HUDEP-2 (cell line): ENCODE results near the gene DHDH.
A peak's percentile ranks its signal among the peaks of the same experiment; 100 is the strongest.
"Not testable (repeated sequence)": the region's sequence is repeated elsewhere in the genome, so short reads cannot be mapped to it uniquely, and the experiment has no call there.

Experiments used
- DNase-seq, 76 experiments: peaks; one replicate each; lab custom pipeline; 2025; ENCODE audit not compliant: unreplicated experiment in 76 of 76; lab: John Stamatoyannopoulos, UW

The DHDH gene

DNA sequence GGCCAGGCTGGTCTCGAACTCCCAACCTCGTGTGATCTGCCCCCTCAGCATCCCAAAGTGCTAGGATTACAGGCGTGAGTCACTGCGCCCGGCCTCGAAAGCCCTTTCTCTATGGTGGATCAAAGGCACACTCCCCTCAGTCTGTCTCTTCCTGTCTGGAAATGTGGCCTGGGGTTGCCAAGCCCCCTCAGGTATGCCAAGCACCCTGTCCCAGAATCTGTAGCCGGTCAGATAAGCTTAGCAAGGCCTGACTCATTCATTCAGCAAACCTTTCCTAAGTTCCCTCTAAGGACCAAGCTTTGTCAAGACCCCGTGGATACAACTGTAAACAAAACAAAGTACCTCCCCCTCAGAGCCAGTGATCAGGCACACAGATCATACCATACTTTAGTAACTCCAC is 19.3 kb upstream of the DHDH start:
- no peak for DNase-seq

DNA sequence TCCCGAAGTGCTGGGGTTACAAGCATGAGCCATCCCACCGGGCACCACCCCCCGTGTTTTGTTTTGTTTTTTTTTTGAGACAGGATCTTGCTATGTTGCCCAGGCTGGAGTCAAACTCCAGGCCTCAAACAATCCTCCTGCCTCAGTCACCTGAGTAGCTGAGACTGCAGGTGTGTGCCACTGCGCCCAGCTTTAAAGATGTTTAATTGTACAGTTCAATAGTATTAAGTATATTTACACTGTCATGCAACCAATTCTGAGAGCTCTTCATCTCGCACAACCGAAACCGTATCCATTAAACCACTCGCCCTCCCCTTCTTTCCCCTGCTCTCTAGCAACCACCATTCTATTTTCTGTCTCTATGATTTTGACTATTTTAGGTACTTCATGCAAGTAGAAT is 17.7 kb upstream of the DHDH start:
- DNase-seq, result no peak

DNA sequence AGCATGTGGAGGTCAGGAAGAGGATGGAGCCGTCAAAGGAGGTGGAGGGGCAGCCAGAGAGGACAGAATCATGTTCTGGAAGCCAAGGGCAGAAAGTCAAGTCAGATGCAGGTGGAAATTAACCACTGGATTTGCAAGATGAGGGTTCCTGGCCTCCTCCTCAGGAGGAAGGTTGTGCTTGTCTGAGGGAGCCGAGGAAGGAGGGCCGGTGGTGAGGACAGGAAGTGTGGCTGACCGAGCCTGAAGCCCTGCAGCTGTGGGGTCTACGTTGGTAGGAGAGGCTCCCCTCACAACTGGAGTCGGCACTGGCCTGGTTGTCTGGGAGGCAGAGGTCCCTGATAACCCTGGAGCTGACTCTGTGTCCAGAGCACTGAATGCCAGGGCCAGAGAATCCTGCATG is 15.4 kb upstream of the DHDH start:
- DNase-seq, result no peak

DNA sequence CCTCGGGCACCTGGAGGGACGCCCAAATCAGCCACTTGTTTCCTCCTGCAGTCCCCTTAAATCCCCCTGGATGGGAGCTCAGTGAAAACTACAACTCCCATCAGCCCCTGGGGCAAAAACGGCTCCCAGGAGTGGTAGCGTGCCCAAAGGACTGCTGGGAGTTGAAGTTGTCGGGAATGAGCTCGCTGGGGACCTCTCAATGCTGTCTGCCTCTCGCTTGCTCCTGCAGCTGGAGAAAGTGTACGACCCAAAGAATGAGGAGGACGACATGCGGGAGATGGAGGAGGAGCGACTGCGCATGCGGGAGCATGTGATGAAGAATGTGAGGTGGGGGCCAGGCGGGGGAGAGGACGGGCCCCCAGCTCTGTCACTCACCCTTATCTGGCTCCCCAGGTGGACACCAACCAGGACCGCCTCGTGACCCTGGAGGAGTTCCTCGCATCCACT is 14.7 kb upstream of the DHDH start:
- DNase-seq, result peak in 11 of 76 experiments; percentile 7 to 51 (median 20)

DNA sequence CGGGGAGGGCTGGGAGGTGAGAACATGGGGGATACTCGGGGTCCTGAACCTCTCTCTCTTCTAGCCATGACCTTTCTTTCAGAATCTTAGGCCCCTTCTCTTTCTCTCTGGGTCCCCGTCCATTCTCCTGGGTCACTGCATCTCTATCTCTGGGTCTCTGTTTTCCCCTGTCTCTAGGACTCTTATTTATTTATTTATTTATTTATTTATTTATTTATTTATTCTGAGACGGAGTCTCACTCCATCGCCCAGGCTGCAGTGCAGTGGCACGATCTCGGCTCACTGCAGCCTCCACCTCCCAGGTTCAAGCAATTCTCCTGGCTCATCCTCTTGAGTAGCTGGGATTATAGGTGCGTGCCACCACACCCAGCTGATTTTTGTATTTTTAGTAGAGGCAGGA is 14.2 kb upstream of the DHDH start:
- not testable (repeated sequence) for DNase-seq

DNA sequence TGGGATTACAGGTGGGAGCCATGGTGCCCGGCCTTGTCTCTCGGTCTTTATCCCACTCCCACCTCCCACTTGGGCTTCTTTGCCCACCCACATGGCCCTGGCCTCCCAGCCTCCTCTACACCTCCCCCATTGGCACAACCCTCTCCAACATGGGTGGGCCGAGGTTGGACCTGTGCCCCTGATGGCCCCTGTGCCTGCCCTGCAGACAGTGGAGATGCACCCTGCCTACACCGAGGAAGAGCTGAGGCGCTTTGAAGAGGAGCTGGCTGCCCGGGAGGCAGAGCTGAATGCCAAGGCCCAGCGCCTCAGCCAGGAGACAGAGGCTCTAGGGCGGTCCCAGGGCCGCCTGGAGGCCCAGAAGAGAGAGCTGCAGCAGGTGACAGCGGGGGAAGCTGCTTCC is 12.6 kb upstream of the DHDH start:
- no peak for DNase-seq

DNA sequence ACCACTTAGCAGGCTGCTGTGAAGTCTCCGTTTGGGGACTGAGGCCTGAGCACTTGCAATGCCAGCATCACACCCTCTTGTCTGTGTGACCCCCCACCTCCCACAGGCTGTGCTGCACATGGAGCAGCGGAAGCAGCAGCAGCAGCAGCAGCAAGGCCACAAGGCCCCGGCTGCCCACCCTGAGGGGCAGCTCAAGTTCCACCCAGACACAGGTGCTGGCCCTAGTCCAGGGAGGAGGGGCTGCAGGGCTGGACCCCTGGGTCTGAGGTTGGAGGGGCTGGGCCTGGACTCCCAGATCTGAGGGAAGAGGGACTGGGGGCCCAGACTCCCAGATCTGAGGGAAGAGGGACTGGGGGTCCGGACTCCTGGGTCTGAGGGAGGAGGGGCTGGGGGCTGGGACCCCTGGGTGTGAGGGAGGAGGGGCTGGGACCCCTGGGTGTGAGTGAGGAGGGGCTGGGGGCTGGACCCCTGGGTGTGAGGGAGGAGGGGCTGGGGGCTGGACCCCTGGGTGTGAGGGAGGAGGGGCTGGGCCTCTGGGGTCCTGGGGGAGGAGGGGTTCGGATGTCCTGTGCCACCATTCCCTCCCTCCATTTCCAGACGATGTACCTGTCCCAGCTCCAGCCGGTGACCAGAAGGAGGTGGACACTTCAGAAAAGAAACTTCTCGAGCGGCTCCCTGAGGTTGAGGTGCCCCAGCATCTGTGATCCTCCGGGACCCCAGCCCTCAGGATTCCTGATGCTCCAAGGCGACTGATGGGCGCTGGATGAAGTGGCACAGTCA is 11.6 kb upstream of the DHDH start:
- DNase-seq, result no peak

DNA sequence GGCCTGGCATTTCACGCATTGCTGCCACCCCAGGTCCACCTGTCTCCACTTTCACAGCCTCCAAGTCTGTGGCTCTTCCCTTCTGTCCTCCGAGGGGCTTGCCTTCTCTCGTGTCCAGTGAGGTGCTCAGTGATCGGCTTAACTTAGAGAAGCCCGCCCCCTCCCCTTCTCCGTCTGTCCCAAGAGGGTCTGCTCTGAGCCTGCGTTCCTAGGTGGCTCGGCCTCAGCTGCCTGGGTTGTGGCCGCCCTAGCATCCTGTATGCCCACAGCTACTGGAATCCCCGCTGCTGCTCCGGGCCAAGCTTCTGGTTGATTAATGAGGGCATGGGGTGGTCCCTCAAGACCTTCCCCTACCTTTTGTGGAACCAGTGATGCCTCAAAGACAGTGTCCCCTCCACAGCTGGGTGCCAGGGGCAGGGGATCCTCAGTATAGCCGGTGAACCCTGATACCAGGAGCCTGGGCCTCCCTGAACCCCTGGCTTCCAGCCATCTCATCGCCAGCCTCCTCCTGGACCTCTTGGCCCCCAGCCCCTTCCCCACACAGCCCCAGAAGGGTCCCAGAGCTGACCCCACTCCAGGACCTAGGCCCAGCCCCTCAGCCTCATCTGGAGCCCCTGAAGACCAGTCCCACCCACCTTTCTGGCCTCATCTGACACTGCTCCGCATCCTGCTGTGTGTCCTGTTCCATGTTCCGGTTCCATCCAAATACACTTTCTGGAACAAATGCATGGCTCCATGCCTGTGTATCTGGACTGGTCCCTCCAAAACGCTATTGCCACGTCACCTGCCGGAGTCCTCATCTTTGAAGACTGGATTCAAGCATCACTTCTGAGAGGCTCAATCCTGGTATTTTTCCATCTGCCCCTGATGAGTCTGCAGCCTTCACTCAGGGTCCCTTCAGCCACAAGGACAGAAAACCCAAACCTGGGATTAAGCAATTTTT is 10.7 kb upstream of the DHDH start:
- DNase-seq, result no peak

DNA sequence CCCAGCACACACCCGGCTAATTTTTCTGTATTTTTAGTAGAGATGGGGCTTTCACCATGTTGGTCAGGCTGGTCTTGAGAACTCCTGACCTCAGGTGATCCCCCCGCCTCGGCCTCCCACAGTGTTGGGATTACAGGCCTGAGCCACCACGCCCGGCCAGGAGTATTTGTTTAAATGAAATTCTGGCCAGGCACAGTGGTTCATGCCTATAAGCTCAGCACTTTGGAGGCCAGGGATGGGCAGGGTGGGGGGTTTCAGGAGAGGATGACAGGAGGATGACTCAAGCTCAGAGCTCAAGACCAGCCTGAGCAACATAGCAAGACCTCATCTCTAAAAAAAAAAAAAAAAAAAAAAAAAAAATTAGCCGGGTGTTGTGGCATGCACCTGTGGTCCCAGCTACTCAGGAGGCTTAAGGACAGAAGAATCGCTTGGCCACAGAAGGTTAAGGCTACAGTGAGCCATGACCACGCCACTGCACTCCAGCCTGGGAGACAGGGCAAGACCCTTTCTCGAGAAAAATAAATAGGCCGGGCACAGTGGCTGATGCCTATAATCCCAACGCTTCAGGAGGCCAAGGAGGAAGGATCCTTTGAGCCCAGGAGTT is 8.2 kb upstream of the DHDH start:
- no peak for DNase-seq

DNA sequence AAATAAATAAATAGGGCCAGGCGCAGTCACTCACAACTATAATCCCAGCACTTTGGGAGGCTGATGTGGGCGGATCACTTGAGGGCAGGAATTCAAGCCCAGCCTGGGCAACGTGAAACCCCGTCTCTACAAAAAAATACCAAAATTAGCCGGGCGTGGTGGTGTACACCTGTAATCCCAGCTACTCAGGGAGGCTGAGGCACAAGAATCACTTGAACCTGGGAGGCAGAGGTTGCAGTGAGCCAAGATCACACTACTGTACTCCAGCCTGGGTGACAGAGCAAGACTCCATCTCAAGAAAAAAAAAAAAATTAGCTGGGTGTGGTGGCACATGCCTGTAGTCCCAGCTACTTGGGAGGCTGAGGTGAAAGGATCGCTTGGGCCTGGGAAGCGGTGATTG is 7.6 kb upstream of the DHDH start:
- not testable (repeated sequence) for DNase-seq

DNA sequence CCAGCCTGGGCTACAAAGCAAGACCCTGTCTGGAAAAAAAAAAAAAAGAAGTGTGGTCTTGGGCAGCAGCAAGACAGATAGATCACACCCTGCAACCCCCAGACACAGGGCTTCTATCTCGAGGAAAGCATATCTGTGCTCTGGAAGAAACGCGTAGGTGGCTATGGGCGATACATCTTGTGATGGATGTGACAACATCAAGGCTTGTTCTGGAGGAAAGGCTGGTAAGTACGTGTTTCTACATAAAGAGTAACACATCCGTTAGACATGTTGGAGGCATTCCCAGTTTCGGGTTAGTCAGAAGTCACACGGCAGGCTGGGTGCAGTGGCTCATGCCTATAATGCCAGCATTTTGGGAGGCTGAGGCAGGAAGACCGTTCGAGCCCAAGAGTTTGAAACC is 6.6 kb upstream of the DHDH start:
- peak in 66 of 76 experiments; percentile 21 to 96 (median 78) for DNase-seq

DNA sequence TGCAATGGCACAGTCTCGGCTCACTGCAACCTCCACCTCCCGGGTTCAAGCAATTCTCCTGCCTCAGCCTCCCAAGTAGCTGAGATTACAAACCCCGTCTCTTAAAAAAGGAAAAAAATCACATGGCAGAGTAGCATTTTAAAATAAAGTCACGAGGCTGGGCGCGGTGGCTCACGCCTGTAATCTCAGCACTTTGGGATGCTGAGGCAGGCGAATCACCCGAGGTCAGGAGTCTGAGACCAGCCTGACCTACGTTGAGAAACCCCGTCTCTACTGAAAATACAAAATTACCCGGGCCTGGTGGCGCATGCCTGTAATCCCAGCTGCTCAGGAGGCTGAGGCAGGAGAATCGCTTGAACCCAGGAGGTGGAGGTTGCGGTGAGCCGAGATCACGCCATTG is 5.8 kb upstream of the DHDH start:
- not testable (repeated sequence) for DNase-seq

DNA sequence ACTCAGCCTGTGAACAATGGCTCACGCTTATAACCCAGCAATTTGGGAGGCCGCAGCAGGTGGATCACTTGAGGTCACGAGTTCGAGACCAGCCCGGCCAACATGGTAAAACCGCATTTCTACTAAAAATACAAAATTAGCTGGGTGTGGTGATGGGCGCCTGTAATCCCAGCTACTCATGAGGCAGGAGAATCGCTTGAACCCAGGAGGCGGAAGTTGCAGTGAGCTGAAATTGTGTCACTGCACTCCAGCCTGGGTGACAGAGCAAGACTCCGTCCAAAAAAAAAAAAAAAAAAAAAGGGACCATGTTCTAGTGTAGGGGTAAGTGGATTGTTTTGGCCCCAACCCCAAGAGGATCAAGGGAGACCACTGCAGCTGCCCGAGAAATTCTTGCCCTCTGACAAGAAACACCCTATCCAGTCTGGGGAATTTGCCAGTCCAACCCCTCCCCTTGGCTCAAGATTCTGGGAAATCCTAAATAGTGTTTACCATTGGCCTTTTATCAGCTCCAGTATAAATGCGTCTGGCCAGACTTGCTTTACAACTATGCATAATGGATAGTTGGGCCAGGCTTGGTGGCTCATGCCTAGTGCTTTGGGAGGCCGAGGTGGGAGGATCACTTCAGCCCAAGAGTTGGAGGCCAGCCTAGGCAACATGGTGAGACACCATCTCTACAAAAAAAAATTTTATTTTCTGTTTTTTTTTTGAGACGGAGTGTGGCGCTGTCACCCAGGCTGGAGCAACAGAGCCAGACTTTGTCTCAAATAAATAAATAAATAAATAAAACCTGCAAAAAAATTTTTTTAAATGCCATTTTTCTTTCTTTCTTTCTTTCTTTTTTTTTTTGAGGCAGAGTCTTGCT is 5.1 kb upstream of the DHDH start:
- peak in 16 of 76 experiments; percentile 13 to 62 (median 34) for DNase-seq

DNA sequence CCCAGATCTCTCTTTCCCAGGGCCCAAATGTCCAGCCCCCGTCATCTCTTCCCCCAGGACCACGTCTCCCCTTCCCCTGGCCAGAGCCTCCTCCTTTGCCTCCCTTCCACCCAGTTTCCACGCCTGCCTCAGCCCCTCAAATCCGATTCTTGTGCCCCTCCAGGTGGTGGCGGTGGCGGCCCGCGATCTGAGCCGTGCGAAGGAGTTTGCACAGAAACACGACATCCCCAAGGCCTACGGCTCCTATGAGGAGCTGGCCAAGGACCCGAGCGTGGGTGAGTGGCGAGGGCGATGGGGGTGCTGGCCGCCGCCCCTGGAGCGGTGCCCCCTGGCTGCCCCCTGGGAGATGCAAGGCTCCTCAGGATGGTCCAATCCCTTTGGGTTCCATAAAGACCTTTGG is 1.3 kb downstream of the DHDH start:
- DNase-seq, result peak in 15 of 76 experiments; percentile 16 to 48 (median 29)

DNA sequence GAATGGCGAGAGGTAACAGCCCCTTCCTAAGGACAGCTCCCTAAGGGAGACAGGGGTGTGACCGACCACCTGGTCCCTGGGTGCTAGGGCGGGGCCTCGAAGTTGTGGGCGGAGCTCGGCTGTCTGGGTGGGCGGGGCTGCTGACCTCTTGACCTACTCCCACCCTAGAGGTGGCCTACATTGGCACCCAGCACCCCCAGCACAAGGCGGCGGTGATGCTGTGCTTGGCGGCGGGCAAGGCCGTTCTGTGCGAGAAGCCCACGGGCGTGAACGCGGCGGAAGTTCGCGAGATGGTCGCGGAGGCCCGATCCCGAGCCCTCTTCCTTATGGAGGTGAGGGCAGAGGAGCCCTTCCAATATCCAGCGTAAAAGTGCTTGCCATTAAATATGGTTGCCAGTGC is 2.4 kb downstream of the DHDH start:
- DNase-seq, result no peak

DNA sequence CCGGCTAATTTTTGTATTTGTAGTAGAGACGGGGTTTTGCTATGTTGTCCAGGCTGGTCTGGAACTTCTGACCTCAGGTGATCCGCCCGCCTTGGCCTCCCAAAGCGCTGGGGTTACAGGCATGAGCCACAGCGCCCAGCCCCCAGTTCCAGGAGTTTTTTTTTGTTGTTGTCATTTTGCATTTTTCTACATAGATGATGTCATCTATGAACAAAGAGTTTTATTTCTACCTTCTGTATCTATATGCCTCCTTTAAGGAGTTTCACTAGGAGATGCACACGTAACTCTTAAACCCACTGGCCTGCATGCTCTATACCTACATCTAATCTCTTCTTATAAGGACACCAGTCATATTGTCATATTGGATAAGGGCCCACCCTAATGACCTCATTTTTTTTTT is 4.8 kb downstream of the DHDH start:
- DNase-seq, result no peak

DNA sequence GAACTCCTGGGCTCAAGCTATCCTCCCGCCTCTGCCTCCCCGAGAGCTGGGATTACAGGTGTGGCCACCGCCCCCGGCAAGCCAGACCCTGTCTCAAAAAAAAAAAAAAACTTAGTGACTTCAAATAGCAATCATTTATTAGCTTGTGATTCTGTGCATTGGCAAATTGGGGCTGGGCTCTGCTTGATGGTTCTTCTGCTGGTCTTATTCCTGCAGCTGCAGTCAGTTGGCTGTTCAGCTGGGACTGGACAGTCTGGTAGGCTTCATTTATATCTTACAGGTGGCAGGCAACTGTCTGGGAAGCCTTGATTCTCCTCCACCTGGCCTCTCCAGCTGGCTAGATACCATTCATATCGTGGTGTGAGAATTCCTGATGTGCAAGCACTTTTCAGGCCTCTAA is 7.4 kb downstream of the DHDH start:
- no peak for DNase-seq

DNA sequence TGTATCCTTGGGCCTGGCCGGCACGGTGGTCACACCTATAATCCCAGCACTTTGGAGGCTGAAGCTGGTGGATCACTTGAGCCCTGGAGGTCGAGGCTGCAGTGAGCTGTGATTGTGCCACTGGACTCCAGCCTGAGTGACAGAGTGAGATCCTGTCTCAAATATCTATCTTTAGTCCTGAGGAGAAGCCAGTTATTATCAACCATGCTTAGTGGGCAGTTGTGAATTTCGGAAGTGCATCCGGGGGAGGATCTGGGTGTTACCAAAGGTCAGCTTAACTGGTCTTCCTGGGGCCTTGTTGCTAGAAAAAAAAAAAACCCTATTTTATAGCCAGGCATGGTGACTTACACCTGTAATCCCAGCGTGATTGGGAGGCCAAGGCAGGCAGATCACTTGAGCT is 9.6 kb downstream of the DHDH start:
- peak in 2 of 76 experiments; percentile 6 to 33 for DNase-seq

DNA sequence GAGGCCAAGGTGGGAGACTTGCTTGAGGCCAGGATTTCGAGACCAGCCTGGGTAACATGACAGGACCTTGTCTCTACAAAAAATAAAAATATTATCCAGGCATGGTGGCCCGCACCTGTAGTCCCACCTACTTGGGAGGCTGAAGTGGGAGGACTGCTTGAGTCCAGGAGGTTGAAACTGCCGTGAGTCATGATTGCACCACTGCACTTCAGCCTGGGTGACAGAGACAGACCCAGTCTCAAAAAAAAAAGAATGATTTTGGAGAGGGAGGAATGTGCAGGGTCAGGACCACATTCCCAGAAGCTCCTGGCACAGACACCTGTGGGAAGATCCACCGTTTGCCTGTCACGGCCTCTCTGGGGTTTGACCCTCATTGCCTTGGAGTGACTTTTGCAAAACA is 11.9 kb downstream of the DHDH start:
- DNase-seq, result no peak

DNA sequence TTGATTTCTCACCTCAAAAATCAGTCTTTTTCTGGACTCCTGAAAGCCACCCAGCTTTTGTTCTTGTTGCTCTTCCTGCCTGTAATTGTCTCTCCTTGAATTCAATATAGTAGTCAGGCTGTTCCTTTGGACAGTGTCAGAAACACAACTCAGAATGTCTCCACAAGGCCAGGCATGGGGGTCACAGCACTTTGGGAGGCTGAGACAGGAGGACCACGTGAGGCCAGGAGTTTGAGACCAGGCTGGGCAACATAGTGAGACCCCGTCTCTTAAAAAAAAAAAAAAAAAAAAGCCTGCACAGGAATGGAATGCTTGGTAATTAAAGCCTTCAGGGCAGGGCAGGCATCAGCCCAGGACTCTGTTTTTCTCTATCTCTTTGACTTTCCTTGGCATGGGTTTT is 12.3 kb downstream of the DHDH start:
- DNase-seq, result no peak
